H9 (cell line): ENCODE measurements around the gene SRPK1. TPM values are rescaled to one million over a fixed set of nuclear protein-coding genes. Genes with fewer than 3 reads are reported as not detected.
A peak's percentile ranks its signal among the peaks of the same experiment; 100 is the strongest.

Experiments
- DNase-seq: peaks from one replicate; pipeline ENCODE4 v3.0.0-alpha.2; 2017
- H2AFZ ChIP-seq: one replicate; pipeline ENCODE4 v1.6.1; 2013; ENCODE audit warnings: mild to moderate bottlenecking, low read length, control low read depth, moderate library complexity
- H2AK5ac ChIP-seq: 2 replicates; pipeline ENCODE4 v1.6.1; 2013; ENCODE audit warnings: low read length, control low read depth, mixed read lengths; ENCODE audit not compliant: insufficient read length
- H2BK120ac ChIP-seq: one replicate; pipeline ENCODE4 v1.6.1; 2013; ENCODE audit warnings: low read depth, mild to moderate bottlenecking, low read length, control low read depth, inconsistent platforms; ENCODE audit not compliant: poor library complexity, severe bottlenecking
- H2BK12ac ChIP-seq: 2 replicates; pipeline ENCODE4 v1.6.1; 2013; ENCODE audit warnings: low read length, control low read depth, mixed read lengths, low read depth; ENCODE audit not compliant: insufficient read length
- H2BK15ac ChIP-seq: 2 replicates; pipeline ENCODE4 v1.6.1; 2013; ENCODE audit warnings: low read depth, low read length, control low read depth
- H2BK20ac ChIP-seq: one replicate; pipeline ENCODE4 v1.6.1; 2013; ENCODE audit warnings: low read depth, mild to moderate bottlenecking, low read length, control low read depth, inconsistent platforms; ENCODE audit not compliant: poor library complexity, severe bottlenecking
- H2BK5ac ChIP-seq: 2 replicates; pipeline ENCODE4 v1.6.1; 2013; ENCODE audit warnings: low read length, control low read depth, mixed read lengths; ENCODE audit not compliant: insufficient read length
- H3K14ac ChIP-seq: 2 replicates; pipeline ENCODE4 v1.6.1; 2013; ENCODE audit warnings: low read length, control low read depth; ENCODE audit not compliant: insufficient read depth
- H3K18ac ChIP-seq: 2 replicates; pipeline ENCODE4 v1.6.1; 2013; ENCODE audit warnings: low read depth, mild to moderate bottlenecking, mixed read lengths, low read length, control low read depth; ENCODE audit not compliant: insufficient read length
- H3K23ac ChIP-seq: 2 replicates; pipeline ENCODE4 v1.6.1; 2013; ENCODE audit warnings: low read length, control low read depth, mixed read lengths, low read depth; ENCODE audit not compliant: insufficient read length
- H3K23me2 ChIP-seq: 2 replicates; pipeline ENCODE4 v1.6.1; 2013; ENCODE audit warnings: low read depth, mild to moderate bottlenecking, mixed read lengths, low read length, control low read depth; ENCODE audit not compliant: insufficient read length, poor library complexity, severe bottlenecking
- H3K27ac ChIP-seq: 2 replicates; pipeline ENCODE4 v1.5.1; 2013; ENCODE audit warnings: low read length, control low read depth, mixed read lengths, low read depth; ENCODE audit not compliant: insufficient read length
- H3K27me3 ChIP-seq: 2 replicates; pipeline ENCODE4 v1.6.1; 2013; ENCODE audit warnings: low read length, control low read depth, inconsistent platforms; ENCODE audit not compliant: insufficient read depth
- H3K4ac ChIP-seq: 2 replicates; pipeline ENCODE4 v1.6.1; 2013; ENCODE audit warnings: low read depth, mild to moderate bottlenecking, control low read depth, inconsistent platforms, low read length, moderate library complexity
- H3K4me1 ChIP-seq: 2 replicates; pipeline ENCODE4 v1.6.1; 2013; ENCODE audit warnings: low read length, control low read depth, inconsistent platforms; ENCODE audit not compliant: insufficient read depth
- H3K4me2 ChIP-seq: 2 replicates; pipeline ENCODE4 v1.6.1; 2013; ENCODE audit warnings: low read length, control low read depth, mixed read lengths; ENCODE audit not compliant: insufficient read length, insufficient read depth
- H3K56ac ChIP-seq: 2 replicates; pipeline ENCODE4 v1.6.1; 2013; ENCODE audit warnings: low read depth, mild to moderate bottlenecking, mixed read lengths, low read length, control low read depth; ENCODE audit not compliant: insufficient read length
- H3K79me1 ChIP-seq: 2 replicates; pipeline ENCODE4 v1.6.1; 2013; ENCODE audit warnings: low read depth, mild to moderate bottlenecking, moderate library complexity, low read length, control low read depth, inconsistent platforms; ENCODE audit not compliant: insufficient read depth, poor library complexity, severe bottlenecking
- H3K79me2 ChIP-seq: 2 replicates; pipeline ENCODE4 v1.6.1; 2013; ENCODE audit warnings: low read length, control low read depth, inconsistent platforms; ENCODE audit not compliant: insufficient read depth
- H3K9ac ChIP-seq: 2 replicates; pipeline ENCODE4 v1.6.1; 2013; ENCODE audit warnings: low read length, control low read depth, mixed read lengths; ENCODE audit not compliant: insufficient read length; ENCODE audit errors: extremely low read depth
- H3K9me3 ChIP-seq: one replicate; pipeline ENCODE4 v1.6.1; 2013; ENCODE audit warnings: low read depth, low read length, inconsistent platforms; ENCODE audit not compliant: control insufficient read depth
- H3T11ph ChIP-seq: one replicate; pipeline ENCODE4 v1.6.1; 2013; ENCODE audit warnings: mild to moderate bottlenecking, low read length, control low read depth, inconsistent platforms
- H4K20me1 ChIP-seq: one replicate; pipeline ENCODE4 v1.6.1; 2013; ENCODE audit not compliant: control insufficient read depth, insufficient read length, insufficient read depth
- H4K5ac ChIP-seq: 2 replicates; pipeline ENCODE4 v1.6.1; 2013; ENCODE audit warnings: low read depth, mild to moderate bottlenecking, mixed read lengths, low read length, control low read depth; ENCODE audit not compliant: insufficient read length
- H4K8ac ChIP-seq: replicated peaks from 2 replicates; pipeline ENCODE4 v1.6.1; 2013; ENCODE audit warnings: low read length, control low read depth, mixed read lengths, low read depth; ENCODE audit not compliant: insufficient read length
- H4K91ac ChIP-seq: 2 replicates; pipeline ENCODE4 v1.6.1; 2013; ENCODE audit warnings: low read depth, mild to moderate bottlenecking, moderate library complexity, mixed read lengths, low read length, control low read depth; ENCODE audit not compliant: insufficient read length
- H3K27ac Mint-ChIP-seq, 3 experiments: 2 replicates in 2 of 3; 3 replicates in 1 of 3; pipeline ENCODE4 v1.8.0; 2020 to 2021; ENCODE audit warnings: mixed read lengths in 3 of 3, mild to moderate bottlenecking in 1 of 3, moderate library complexity in 1 of 3
- H3K27me3 Mint-ChIP-seq: 2 replicates; pipeline ENCODE4 v1.8.0; 2021; ENCODE audit warnings: low read depth, mild to moderate bottlenecking, moderate library complexity, mixed read lengths
- H3K36me3 Mint-ChIP-seq, 3 experiments: 2 replicates in 2 of 3; 3 replicates in 1 of 3; pipeline ENCODE4 v1.8.0; 2020 to 2021; ENCODE audit warnings: low read depth in 3 of 3, mixed read lengths in 3 of 3; ENCODE audit not compliant: insufficient read depth in 1 of 3
- H3K4me1 Mint-ChIP-seq, 2 experiments: 2 replicates each; pipeline ENCODE4 v1.8.0; 2020; ENCODE audit warnings: mixed read lengths in 2 of 2
- H3K4me3 Mint-ChIP-seq, 2 experiments: 2 replicates in 1 of 2; 3 replicates in 1 of 2; pipeline ENCODE4 v1.8.0; 2020 to 2021; ENCODE audit warnings: mild to moderate bottlenecking in 2 of 2, mixed read lengths in 2 of 2, moderate library complexity in 1 of 2
- H3K9me3 Mint-ChIP-seq, 2 experiments: 2 replicates in 1 of 2; 3 replicates in 1 of 2; pipeline ENCODE4 v1.8.0; 2020; ENCODE audit warnings: mild to moderate bottlenecking in 2 of 2, mixed read lengths in 2 of 2, moderate library complexity in 1 of 2
- CTCF ChIP-seq: fragments of 200-600 bp; sonication (generic); conservative IDR thresholded peaks from 3 replicates; pipeline ENCODE4 v1.8.0; 2021; ENCODE audit warnings: antibody characterized with exemption, mild to moderate bottlenecking
- WGBS: extraction: QIAGEN DNeasy Blood & Tissue Kit; methylation state at CpG from one replicate; pipeline ENCODE4 v1.1.7; 2013; ENCODE audit warnings: missing lambda C conversion rate, low lambda C conversion rate, mixed read lengths; ENCODE audit not compliant: insufficient read length; ENCODE audit errors: extremely low coverage; 5-methylcytosine and 5-hydroxymethylcytosine counted together
- total RNA-seq: library from RNA; stranded (reverse); gene quantifications from 2 replicates; pipeline ENCODE4 v1.2.1, GENCODE V29; 2021

Gene SRPK1
- total RNA-seq, 1 experiment from 2014 or later = 93.2 TPM

GRCh38 chr6:35810971-35811698, 109.8 kb downstream of the SRPK1 start:
- H3K4me3 Mint-ChIP-seq = no peak overlapping the region
- H2BK5ac ChIP-seq = no peak overlapping the region
- H3K18ac ChIP-seq = no peak overlapping the region
- no peak overlapping the region for H3K27ac ChIP-seq
- H4K8ac ChIP-seq = no peak overlapping the region
- H3K36me3 Mint-ChIP-seq = no peaks in the 10 kb centered on the region; a peak in 1 of 7 replicates
- H3K9me3 ChIP-seq = no peaks in the 10 kb centered on the region
- H2BK120ac ChIP-seq = no peak overlapping the region
- no peaks in the 10 kb centered on the region for H3K27me3 ChIP-seq
- no peak overlapping the region for H4K91ac ChIP-seq
- no peak overlapping the region for H3K9ac ChIP-seq
- H3K56ac ChIP-seq = no peak overlapping the region
- no peak overlapping the region for H2BK12ac ChIP-seq
- H2BK20ac ChIP-seq = no peak overlapping the region
- H3K9me3 Mint-ChIP-seq = no peaks in the 10 kb centered on the region; a peak in 1 of 5 replicates
- no peak overlapping the region for H3K23ac ChIP-seq
- no peak overlapping the region for H3K4me2 ChIP-seq
- no peak overlapping the region for H2AK5ac ChIP-seq
- H4K20me1 ChIP-seq = no peaks in the 10 kb centered on the region
- DNase-seq = no peak
- WGBS = no CpG with 5 or more reads among the region's 14 CpGs
- H3K27ac Mint-ChIP-seq = peak overlapping the region in 1 of 3 experiments; percentile 95; a peak in 2 of 7 replicates
- H3K79me1 ChIP-seq = no peaks in the 10 kb centered on the region
- H3K14ac ChIP-seq = no peak overlapping the region
- peaks cover 12 to 17% of the 10 kb centered on the region in 2 experiments for H3K4me1 Mint-ChIP-seq
- H3T11ph ChIP-seq = no peak overlapping the region
- H3K4ac ChIP-seq = no peak overlapping the region
- no peak overlapping the region for H2BK15ac ChIP-seq
- H4K5ac ChIP-seq = no peak overlapping the region
- peaks cover 10% of the 10 kb centered on the region for H3K27me3 Mint-ChIP-seq
- no peaks in the 10 kb centered on the region for H3K79me2 ChIP-seq
- H2AFZ ChIP-seq = no peak overlapping the region
- TF ChIP-seq CTCF = no peak
- no peaks in the 10 kb centered on the region for H3K23me2 ChIP-seq
- no peaks in the 10 kb centered on the region; the same call in 1 of the 2 replicates for H3K4me1 ChIP-seq
